Endothelial cell (in vitro differentiated cells): ENCODE measurements around the gene DDX24. TPM values are rescaled to one million over a fixed set of nuclear protein-coding genes. Genes with fewer than 3 reads are reported as not detected.

Experiments used
- DNase-seq: peaks from one replicate; pipeline ENCODE4 v3.0.0; 2021; ENCODE audit warnings: low spot score
- H3K27ac Mint-ChIP-seq: one replicate; pipeline ENCODE4 v1.8.0; 2021; ENCODE audit warnings: mixed read lengths, inconsistent platforms; ENCODE audit not compliant: unreplicated experiment
- H3K27me3 Mint-ChIP-seq: one replicate; pipeline ENCODE4 v1.8.0; 2021; ENCODE audit warnings: mild to moderate bottlenecking, moderate library complexity, mixed read lengths, inconsistent platforms; ENCODE audit not compliant: unreplicated experiment
- H3K36me3 Mint-ChIP-seq: one replicate; pipeline ENCODE4 v1.8.0; 2021; ENCODE audit warnings: mild to moderate bottlenecking, low read depth, mixed read lengths, inconsistent platforms; ENCODE audit not compliant: unreplicated experiment
- H3K4me1 Mint-ChIP-seq: one replicate; pipeline ENCODE4 v1.8.0; 2021; ENCODE audit warnings: mild to moderate bottlenecking, mixed read lengths, inconsistent platforms; ENCODE audit not compliant: unreplicated experiment
- H3K4me3 Mint-ChIP-seq: one replicate; pipeline ENCODE4 v1.8.0; 2021; ENCODE audit warnings: mild to moderate bottlenecking, mixed read lengths, inconsistent platforms; ENCODE audit not compliant: unreplicated experiment
- H3K9me3 Mint-ChIP-seq: one replicate; pipeline ENCODE4 v1.8.0; 2021; ENCODE audit warnings: mixed read lengths, inconsistent platforms; ENCODE audit not compliant: unreplicated experiment
- CTCF ChIP-seq: fragments of 200-600 bp; sonication (generic); IDR thresholded peaks from one replicate; pipeline ENCODE4 v1.5.0; 2021; ENCODE audit warnings: antibody characterized with exemption; ENCODE audit not compliant: unreplicated experiment
- total RNA-seq: library from RNA; stranded (reverse); fragmentation: NEBNext Ultra II Directional; extraction: Animal tissue kit (Norgen Biotek cat#: 25700); gene quantifications from one replicate; pipeline ENCODE4 v1.2.1, GENCODE V29; 2021; ENCODE audit not compliant: unreplicated experiment

Gene DDX24
- total RNA-seq, 1 donor from 2014 or later, result 89.6 TPM

GRCh38 chr14:94123868-94124267 is 42.9 kb upstream of the DDX24 start:
- no peak for TF ChIP-seq CTCF
- no peaks in the 10 kb centered on the region for H3K4me1 Mint-ChIP-seq
- H3K27me3 Mint-ChIP-seq, result peaks cover 5% of the 10 kb centered on the region
- no peak for DNase-seq
- no peak overlapping the region for H3K27ac Mint-ChIP-seq
- no peak overlapping the region for H3K4me3 Mint-ChIP-seq
- no peaks in the 10 kb centered on the region for H3K36me3 Mint-ChIP-seq
- H3K9me3 Mint-ChIP-seq, result no peaks in the 10 kb centered on the region

GRCh38 chr14:94123296-94123695 is 42.3 kb upstream of the DDX24 start:
- peaks cover 5% of the 10 kb centered on the region for H3K27me3 Mint-ChIP-seq
- H3K4me1 Mint-ChIP-seq, result no peaks in the 10 kb centered on the region
- no peak for TF ChIP-seq CTCF
- H3K27ac Mint-ChIP-seq, result no peak overlapping the region
- no peaks in the 10 kb centered on the region for H3K9me3 Mint-ChIP-seq
- no peak overlapping the region for H3K4me3 Mint-ChIP-seq
- H3K36me3 Mint-ChIP-seq, result no peaks in the 10 kb centered on the region
- no peak for DNase-seq

- H3K4me1 Mint-ChIP-seq, result no peaks in the 10 kb centered on the region
These were observed 41.4 kb upstream of the DDX24 start for GRCh38 chr14:94122438-94122837.

GRCh38 chr14:94121485-94121884 is 40.5 kb upstream of the DDX24 start:
- no peak for DNase-seq
- H3K4me1 Mint-ChIP-seq, result no peaks in the 10 kb centered on the region
- no peaks in the 10 kb centered on the region for H3K36me3 Mint-ChIP-seq
- no peaks in the 10 kb centered on the region for H3K9me3 Mint-ChIP-seq
- no peak overlapping the region for H3K27ac Mint-ChIP-seq
- TF ChIP-seq CTCF, result no peak
- H3K27me3 Mint-ChIP-seq, result peaks cover 9% of the 10 kb centered on the region
- no peak overlapping the region for H3K4me3 Mint-ChIP-seq

More at GRCh38 chr14:94122438-94122837, 41.4 kb upstream of the DDX24 start:
- no peaks in the 10 kb centered on the region for H3K36me3 Mint-ChIP-seq
- no peak for TF ChIP-seq CTCF
- no peak for DNase-seq
- H3K9me3 Mint-ChIP-seq, result no peaks in the 10 kb centered on the region
- no peak overlapping the region for H3K27ac Mint-ChIP-seq
- H3K4me3 Mint-ChIP-seq, result no peak overlapping the region
- peaks cover 10% of the 10 kb centered on the region for H3K27me3 Mint-ChIP-seq

- Mint-ChIP-seq H3K4me1 (no peaks in the 10 kb centered on the region), H3K36me3 (no peaks in the 10 kb centered on the region), H3K27ac (no peak overlapping the region), H3K4me3 (no peak overlapping the region), H3K9me3 (no peaks in the 10 kb centered on the region), H3K27me3 (peaks cover 9% of the 10 kb centered on the region)
- DNase-seq, result no peak
- TF ChIP-seq CTCF, result no peak
These were observed 39.8 kb upstream of the DDX24 start for GRCh38 chr14:94120667-94121340.
